Measurements from ENCODE around the gene FER.

GRCh38 chr5:109224276-109224882 lies 476.7 kb downstream of the FER start:
- TF ChIP-seq POLR2A (IDR thresholded peaks at IDR 0.05), result no peak
- TF ChIP-seq POLR2AphosphoS5 (IDR thresholded peaks at IDR 0.05), result no peak
- TF ChIP-seq CTCF (IDR thresholded peaks at IDR 0.05), result no peak
- TF ChIP-seq EP300 (IDR thresholded peaks at IDR 0.05), result no peak
